GM21619 (cell line): ENCODE results near the gene SPC24.

Experiments used
- ATAC-seq: cut with Tn5 transposase; IDR thresholded peaks from one replicate; pipeline ENCODE4 v1.9.1; 2021; ENCODE audit not compliant: unreplicated experiment

The SPC24 gene, protein sequence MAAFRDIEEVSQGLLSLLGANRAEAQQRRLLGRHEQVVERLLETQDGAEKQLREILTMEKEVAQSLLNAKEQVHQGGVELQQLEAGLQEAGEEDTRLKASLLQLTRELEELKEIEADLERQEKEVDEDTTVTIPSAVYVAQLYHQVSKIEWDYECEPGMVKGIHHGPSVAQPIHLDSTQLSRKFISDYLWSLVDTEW

DNA sequence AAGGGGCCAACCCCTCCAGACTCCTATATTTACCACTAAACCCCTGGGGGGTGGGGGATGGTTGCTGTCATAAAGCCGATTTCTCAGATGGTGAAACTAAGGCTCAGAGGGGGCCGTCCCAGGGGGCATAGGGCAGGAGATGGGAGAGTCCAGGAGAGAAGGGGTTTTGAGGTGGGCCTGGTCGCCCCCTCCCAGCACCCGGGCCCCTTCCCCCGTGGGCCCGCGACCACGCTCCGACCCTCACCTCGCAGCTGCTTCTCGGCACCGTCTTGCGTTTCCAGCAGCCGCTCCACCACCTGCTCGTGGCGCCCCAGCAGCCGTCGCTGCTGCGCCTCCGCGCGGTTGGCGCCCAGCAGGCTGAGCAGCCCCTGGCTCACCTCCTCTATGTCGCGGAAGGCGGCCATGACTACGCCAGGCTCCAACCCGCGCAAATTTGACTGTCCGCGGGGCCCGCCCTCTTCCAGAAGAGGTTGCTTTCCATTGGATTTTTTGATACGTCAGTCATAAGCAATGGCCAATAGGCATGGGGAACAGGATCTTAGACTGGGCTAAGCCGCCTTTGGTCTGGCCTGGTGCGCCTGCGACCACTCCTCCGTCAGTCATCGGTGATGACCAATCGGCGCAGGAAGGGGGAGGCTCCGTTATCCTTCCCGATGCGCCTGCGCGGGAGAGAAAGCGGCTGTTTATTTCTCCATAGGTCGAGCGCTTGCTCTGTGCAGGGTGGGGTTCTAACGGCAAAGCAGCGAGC, at the start of gene SPC24:
TSS of gene SPC24 (minus strand) at position 410 of the 748 bp plus-strand sequence. CDS start at position 404, 6 bp downstream.
- ATAC-seq, result peak; percentile 95

DNA sequence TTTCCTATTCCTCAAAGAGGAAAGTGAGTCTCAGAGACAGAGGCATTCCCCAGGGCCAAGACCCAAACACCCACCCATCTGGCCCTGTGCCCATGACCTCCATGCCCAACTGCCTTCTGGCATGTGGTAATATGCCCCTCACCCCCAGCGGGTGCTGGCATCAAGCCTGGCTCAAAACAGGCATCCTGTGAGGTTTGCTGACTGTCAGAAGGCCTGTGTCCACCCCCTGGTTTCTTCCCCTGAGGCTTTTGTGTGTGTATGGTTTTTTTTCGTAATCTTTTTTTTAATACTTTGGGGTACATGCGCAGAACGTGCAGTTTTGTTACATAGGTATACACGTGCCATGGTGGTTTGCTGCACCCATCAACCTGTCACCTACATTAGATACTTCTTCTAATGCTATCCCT, 49.4 kb upstream of the SPC24 start:
- no peak for ATAC-seq

DNA sequence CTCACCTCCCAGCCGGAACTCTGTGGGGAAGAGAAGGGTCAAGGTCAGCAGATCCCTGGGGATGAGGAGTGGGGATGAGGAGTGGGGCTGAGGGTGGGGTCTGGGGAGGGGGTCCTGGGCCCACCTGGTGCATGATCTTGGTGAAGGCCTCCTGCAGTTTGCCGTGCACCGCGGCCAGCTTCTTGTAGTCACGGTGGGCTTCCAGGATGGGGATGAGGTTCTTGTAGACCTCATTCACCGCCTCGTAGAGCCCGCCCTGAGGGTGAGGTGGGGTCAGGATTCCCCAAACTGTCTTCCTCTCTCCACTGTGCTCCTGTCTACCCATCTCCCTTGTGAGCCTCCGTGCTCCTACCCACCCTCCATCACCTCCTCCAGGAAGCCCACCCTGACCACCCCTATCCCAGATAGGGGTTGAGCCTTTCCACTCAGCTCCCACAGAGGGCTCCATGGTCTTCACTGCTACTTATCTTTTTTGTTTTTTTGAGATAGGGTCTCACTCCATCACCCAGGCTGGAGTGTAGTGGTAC, 48.6 kb upstream of the SPC24 start:
- ATAC-seq, result no peak

DNA sequence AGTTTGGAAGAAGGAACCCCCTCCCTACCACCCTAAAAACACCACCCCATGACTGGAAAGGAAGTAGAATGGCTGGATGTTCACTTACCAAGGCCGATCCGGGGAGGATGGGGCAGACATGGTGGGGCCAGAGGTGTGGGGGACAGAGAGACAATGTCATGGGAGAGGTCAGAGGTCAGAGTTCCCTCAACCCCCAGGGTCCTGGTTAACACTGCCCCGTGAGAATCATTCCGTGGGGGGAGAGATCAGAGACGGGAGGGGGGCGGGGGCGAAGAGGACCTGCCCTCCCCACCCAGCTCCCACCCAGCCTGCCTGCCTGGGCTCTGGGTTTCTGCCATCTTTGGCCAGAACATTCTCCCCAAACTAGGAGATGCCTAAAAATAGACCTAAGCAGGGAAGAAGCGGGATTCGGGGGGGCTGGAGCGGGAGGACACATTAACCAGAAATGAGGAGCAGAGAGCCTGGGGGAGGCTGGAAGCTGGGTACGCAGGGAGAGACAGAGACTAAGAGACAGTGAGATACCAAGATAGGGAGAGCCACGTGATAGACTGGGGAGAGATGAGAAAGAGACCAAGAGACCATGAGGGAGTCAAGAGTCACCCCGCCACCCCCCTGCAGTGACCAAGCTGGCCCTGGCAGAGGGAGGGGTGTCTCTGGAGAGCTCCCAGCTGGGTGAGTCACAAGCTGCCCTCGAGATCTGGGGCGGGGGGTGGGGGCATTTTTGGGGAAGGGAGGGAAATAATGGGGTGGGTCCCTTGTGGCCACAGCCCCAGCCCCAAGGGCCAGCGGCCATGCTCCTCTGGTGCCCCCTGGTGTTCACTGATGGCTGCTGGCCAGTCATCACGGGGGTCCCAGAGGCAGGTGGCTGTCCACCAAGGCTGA, 47.9 kb upstream of the SPC24 start:
- no peak for ATAC-seq

DNA sequence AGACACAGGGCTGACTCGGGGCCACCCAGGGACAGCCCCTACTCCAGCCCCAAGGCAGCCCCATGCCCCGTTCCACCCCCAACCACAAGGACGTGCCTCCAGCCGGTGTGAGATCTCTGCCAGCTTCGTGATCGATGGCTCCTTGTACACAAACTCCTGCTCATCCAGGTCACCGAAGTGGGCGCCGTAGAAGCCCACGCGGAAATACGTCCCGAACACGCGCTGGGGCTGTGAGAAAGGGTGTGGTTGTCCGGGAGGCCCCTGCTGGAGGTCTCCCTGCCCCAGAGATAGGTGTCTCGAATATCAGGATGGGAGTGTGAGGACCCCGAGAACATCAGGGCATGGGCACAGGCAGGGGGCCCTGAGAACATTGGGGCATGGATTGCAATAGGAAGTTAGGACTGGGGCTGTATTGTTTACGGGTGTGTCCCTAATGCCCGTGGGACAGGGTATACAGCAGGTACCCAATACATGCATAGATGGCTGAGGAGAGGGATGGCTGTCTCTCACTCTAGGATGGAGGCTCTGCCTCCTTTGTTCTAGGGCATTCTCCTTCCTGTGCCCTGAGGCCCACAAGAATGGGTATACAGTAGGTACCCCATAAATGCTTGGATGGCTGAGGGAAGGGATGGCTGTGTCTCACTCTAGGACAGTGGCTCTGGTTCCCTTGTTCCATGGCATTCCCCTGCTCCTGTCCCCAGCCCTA, 47.1 kb upstream of the SPC24 start:
- no peak for ATAC-seq

DNA sequence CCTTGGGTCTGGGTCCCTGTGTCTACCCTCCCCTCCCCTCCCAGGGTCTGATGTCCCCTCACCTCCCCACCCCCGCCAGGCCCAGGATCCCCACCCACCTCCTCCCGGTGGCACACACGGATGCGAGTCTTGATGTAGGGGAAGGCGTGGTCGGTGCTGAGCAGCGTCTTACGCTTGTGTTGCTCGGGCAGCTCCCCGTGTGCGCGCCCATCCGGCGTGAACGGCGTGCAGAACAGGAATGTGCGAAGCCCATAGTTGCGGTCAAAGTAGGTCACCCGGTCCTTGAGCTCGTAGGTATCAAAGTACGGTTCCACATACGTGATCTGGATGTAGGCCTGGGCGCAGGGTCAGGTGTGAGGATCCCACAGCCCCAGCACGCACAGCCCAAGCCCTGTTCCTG, 46.2 kb upstream of the SPC24 start:
- ATAC-seq, result no peak

DNA sequence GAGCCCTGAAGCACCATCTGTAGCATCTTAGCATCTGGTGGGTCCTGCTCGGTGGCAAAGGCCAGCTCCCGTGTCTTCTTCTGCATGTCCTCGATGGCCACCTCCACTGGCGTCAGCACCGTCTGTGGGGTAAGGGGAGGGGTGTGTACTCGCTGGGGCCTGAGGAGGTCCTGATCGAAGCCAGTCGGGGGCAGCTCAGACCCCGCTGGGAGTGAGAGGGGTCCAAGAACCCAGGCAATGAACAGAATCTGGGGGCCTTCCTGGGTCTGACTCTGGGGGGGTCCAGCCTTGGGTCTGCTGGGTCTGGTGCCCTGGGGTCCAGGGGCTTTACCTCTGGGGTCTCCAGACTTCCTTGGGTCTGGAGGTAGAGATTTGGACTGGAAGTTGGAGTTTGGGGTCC, 45.3 kb upstream of the SPC24 start:
- ATAC-seq, result no peak

DNA sequence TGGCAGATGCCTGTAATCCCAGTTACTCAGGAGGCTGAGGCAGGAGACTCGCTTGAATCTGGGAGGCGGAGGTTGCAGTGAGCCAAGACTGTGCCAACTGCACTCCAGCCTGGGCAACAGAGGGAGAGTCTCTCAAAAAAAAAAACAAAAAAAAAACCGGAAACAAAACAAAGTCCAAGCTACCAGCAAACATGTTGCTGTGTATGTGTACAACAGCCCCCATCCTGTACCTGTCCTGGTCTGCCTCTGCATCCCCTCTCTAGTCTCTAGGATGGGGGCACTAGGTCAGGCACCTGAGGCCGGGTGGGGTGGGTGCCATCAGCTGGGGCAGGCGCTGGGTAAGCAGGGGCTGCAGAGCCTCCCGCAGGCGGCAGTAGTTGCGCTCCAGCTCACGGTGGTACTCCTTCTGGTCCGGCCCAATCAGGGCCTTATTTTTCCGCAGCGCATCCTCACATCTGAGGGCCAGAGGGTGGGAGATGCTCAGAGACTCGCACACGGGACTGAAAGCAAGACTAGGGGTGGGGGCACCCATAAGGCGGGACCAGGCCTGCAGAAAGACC, 44.5 kb upstream of the SPC24 start:
- no peak for ATAC-seq

DNA sequence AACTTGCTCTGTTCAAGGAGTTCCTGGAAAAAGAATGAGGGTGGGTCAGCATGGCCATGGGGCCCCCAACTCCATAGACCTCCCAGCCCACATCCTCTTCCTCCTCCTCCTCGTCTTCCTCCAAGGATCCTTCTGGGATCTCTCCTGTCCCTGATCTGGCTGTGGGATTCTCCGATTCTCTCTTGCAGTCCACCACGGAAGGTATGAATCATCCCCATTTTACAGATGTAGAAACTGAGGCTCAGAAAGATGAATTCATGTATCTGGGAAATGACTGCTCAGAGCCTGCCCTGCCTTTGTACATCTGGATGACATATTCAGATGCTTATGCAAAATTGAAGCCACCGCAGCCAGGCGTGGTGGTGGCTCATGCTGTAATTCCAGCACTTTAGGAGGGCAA, 43.9 kb upstream of the SPC24 start:
- ATAC-seq, result no peak

DNA sequence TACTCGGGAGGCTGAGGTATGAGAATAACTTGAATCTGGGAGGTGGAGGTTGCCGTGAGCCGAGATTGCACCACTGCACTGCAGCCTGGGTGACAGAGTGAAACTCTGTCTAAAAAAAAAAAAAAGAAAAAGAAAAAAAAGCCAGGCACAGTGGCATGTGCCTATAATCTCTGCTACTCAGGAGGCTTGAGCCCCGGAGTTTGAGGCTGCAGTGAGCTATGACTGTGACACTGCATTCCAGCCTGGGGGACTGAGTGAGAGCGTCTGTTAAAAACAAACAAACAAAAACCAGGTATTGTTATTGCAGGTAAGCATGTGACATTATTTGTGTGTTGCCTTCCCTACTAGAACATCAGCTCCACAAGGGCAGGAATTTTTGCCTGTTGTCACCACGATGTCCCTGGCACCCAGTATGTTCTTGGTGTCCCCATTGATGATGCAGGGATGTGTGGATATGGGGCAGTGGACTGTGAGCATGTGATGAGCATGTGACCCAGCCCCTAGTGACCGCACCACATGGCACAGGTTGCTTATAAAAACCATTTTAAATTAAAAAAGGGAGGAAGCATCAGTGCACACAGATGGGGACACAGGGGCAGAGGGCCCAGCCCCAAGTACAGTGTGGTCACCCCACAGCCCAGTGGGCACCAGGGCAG, 43.3 kb upstream of the SPC24 start:
- ATAC-seq, result no peak

DNA sequence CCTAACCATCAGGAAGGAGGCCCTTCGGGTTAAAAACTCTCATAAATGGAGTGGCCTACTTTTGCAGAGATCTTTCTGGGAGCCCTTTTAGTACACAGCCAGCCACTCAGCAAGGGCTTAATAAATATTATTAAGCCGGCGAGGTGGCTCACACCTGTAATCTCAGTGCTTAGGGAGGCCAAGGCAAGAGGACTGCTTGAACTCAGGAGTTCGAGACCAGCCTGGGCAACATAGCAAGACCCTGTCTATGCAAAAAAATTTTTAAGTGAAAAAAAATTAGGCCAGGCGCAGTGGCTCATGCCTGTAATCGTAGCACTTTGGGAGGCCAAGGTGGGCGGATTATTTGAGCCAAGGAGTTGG, 42.6 kb upstream of the SPC24 start:
- no peak for ATAC-seq

DNA sequence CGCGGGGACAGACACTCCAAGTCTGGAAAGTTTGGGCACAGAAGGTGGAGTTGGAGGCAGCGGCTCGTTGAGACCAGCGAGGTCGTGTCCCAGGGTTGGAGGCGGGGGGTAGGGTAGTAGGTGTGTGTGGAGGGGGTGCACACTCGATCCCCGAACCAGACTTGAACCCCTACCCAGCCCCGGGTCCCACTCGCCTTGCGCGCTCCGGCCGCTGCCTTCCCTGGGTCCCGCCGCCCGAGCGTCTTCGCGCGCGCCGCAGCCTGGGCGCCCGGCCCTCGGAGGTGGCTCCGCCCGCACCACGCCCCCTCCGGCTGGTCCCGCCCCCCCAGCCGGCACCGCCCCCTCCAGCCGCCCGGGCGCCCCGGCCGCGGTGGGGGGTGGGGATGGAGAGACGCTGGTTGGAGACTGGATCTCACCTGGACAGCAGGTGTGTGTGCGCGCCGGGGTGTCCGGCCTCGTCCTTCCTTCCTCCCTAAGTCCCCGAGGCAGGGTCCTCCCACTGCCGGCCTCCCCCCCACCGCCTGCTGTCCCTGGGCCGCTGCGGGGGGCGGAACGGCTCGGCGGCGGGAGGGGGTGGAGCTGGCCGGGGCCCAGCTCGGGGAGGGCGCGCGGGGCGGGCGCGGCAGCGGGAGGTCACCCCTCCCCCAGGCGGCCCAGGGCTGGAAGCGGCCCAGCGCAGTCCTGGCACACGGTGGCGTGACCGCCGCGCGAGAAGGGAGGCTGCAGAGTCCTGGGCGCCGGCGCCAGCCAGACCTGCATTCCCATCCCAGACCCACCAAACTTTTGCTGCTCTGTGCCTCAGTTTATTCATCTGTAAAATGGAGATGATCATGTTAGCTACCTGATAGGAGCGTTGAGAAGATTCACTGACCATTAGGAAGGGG, 42.0 kb upstream of the SPC24 start, which contains the start of gene KANK2:
TSS of gene KANK2 (minus strand) at position 255 of the 884 bp plus-strand sequence. CDS start 3,034 bp downstream, outside the sequence.
- ATAC-seq, result peak; percentile 64

DNA sequence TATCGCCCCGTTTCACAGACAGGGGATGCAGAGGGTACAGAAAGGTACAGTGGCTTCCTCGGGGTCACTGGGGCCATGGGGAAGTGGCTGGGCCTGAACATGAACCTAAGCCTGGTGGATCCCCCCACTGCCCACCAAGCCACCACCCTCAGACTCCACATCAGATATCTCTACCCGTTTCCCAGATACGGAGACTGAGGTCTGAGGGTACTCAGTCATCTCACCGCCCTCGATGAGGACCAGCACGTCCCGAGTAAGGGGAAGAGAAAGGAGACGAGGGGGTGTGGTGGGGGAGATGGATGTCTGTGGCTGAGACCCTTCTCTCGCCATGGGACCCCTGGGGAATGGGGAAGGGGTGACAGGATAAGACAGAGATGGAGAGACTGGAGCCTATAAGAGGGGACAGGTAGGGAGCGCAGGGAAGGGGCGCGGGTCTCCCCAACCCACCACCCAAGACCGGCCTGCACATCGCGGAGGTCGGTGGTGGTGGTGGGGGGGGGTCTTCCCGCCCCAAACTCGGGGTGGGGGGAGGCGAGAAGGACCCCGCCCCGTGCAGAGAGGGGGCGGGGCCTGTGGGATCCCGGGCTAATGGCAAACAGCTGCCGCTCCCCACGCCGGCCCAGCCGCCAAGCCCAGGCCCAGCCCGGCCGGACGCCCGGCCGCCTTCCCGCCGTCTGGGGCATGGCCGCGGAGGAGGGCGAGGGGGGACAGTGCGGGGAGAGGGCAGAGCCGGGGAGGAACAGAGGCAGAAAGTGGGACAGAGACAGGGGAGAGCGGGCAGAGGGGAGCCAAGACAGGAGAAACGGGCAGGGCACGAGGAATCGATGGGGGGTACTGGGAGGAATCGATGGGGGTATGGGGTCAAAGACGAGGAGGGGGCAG, 41.1 kb upstream of the SPC24 start:
- ATAC-seq, result no peak

DNA sequence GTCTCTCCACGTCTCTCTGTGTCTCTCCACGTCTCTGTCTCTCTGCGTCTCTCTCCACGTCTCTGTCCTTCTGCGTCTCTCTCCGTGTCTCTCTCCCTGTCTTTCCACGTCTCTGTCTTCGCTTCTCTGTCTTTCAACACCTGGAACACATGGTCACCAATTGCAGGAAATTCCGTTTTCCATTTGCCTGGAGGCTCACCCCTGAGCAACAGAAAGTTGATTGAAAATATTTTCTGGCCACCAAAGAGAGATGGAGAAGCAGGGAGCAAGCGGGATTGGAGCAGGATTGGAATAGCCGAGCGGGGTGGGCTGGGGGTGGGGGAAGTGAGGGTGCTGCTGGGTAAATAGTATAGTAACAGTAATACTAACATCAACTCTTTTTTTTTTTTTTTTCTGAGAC, 40.1 kb upstream of the SPC24 start:
- no peak for ATAC-seq

DNA sequence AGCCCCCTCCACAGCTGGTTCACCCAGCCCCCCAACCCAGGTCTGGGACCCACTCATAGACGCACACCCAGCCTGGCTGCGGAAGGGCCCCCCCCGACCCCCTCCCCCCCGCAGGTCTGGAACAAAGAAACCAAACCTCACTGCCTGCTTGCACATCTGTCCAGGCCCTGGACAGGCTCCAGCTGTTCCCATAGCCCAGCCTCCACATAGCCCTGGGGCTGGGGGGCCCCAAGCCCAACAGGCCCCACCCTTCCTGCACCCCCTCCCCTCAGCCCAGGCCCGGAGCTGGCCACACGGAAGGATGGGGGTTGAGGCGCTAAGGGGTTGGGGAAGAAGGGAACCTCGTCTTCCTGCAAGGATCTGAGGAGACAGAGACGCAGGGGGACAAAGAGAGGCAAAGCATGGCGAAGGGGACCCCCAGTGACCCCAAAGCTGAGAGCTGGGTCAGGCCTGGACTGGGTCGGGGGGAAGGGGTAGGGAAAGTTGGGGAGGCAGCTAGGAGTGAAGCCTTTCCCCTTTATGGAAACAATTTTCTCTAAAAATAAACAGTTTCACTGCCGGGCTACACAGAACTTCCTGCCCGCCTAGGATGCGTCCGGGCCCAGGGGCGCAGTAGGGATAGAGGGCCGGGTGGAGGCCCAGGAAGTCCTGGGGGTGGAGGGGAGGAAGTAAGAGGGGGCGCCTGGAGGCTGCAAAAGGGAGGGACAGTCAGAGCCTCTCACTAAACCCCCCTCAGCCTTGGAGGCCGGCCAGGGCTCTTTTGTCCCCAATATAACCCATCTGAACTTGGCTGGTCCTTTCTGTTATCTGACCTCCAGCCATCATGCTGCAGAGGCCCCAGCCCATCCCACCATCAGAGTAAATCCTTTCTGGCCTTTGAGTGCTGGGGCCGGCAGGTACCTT, 39.3 kb upstream of the SPC24 start:
- no peak for ATAC-seq

DNA sequence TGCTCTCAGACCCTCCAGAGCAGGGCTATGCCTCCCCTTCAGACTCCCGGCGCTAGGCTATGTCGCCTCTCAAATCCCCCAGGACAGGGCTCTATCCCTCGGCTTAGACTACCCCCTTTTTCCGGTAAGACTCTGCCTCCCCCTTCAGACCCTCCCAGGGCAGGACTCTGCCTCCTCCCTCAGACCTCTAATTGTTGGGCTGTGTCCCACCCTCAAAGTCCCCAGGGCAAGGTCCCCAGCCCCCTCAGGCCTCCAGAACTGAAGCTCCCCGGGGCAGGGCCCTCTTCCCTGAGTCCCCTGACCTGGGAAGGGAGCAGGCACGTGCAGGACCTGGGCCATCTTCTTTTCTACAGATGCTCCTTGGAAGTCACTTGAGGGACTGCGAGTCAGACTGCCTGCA, 38.6 kb upstream of the SPC24 start:
- no peak for ATAC-seq
